GM12878 (cell line): ENCODE results near the gene ATF7. TPM values are rescaled to one million over a fixed set of nuclear protein-coding genes. Genes with fewer than 3 reads are reported as not detected.
A peak's percentile ranks its signal among the peaks of the same experiment; 100 is the strongest.

Experiments
- ATAC-seq: fragments of 200-7000 bp; cut with Tn5 transposase; 3 replicates; pipeline ENCODE4 v1.9.1; 2020; ENCODE audit warnings: mild to moderate bottlenecking, moderate library complexity
- BruUV-seq: library from RNA; stranded (reverse); fragments of 400-500 nt; replicated peaks from 2 replicates; lab custom pipeline; 2021; lab: Mats Ljungman, UMichigan
- CTCF ChIA-PET: fragments of 300-600 bp; sonication (Branson Sonifier 250); formaldehyde crosslinking; extraction: SDS; loops from one replicate; lab custom pipeline; 2021; ENCODE audit warnings: inconsistent platforms; lab: Yijun Ruan, JAX
- POLR2A ChIA-PET: fragments of 350-600 bp; formaldehyde crosslinking; extraction: SDS; loops from one replicate; lab custom pipeline; 2021; ENCODE audit warnings: inconsistent platforms; lab: Charles Lee
- RAD21 ChIA-PET: fragments of 300-600 bp; sonication (Branson Sonifier 250); formaldehyde crosslinking; loops from one replicate; lab custom pipeline; 2023; ENCODE audit warnings: antibody characterized with exemption; ENCODE audit not compliant: unreplicated experiment; lab: Charles Lee
- SMC1A ChIA-PET: fragments of 300-600 bp; sonication (Branson Sonifier 250); formaldehyde crosslinking; loops from one replicate; lab custom pipeline; 2023; ENCODE audit not compliant: unreplicated experiment, uncharacterized antibody; lab: Charles Lee
- DNase-seq: peaks from one replicate; pipeline ENCODE4 v3.0.0-alpha.2; 2011; ENCODE audit warnings: low read depth, low spot score
- FAIRE-seq: peaks from 3 replicates; lab custom pipeline; 2011; peaks lifted over from hg19 to GRCh38; lab: Jason Lieb, UNC
- H2AFZ ChIP-seq: 2 replicates; pipeline ENCODE4 v1.6.0; 2011; ENCODE audit warnings: low read depth, low read length, control low read depth; ENCODE audit not compliant: control insufficient read depth
- H3K27ac ChIP-seq: 2 replicates; pipeline ENCODE4 v1.5.1; 2011; ENCODE audit warnings: control low read depth; ENCODE audit not compliant: control insufficient read depth, insufficient read depth
- H3K27me3 ChIP-seq, 2 experiments: replicated peaks in 1 of 2; 2 replicates each; pipeline versions ENCODE4 v1.6.0 to v1.6.1; 2011; ENCODE audit warnings: low read length in 1 of 2; ENCODE audit not compliant: control insufficient read depth in 2 of 2, insufficient read depth in 2 of 2
- H3K36me3 ChIP-seq, 2 experiments: 2 replicates each; pipeline ENCODE4 v1.5.1; 2011; ENCODE audit warnings: low read length in 1 of 2; ENCODE audit not compliant: control insufficient read depth in 2 of 2, insufficient read depth in 2 of 2
- H3K4me1 ChIP-seq: 2 replicates; pipeline ENCODE4 v1.6.1; 2011; ENCODE audit warnings: mild to moderate bottlenecking, low read length, moderate library complexity, mixed read lengths; ENCODE audit not compliant: control insufficient read depth, insufficient read depth
- H3K4me2 ChIP-seq: 2 replicates; pipeline ENCODE4 v1.6.0; 2011; ENCODE audit warnings: control low read depth; ENCODE audit not compliant: control insufficient read depth, insufficient read depth
- H3K4me3 ChIP-seq: fragments of 200-600 bp; sonication (generic); 2 replicates; pipeline ENCODE4 v1.5.1; 2016
- H3K79me2 ChIP-seq: 2 replicates; pipeline ENCODE4 v1.6.0; 2011; ENCODE audit warnings: low read length; ENCODE audit not compliant: control insufficient read depth, insufficient read depth
- H3K9ac ChIP-seq: 2 replicates; pipeline ENCODE4 v1.8.0; 2011; ENCODE audit warnings: low read length, control low read depth, mixed read lengths; ENCODE audit not compliant: control insufficient read depth, insufficient read depth
- H3K9me3 ChIP-seq: replicated peaks from 3 replicates; pipeline ENCODE4 v1.5.1; 2011; ENCODE audit warnings: mild to moderate bottlenecking, low read length; ENCODE audit not compliant: control insufficient read depth, insufficient read depth
- H4K20me1 ChIP-seq: 2 replicates; pipeline ENCODE4 v1.6.0; 2011; ENCODE audit not compliant: control insufficient read depth, insufficient read depth
- PML ChIP-seq: IDR thresholded peaks from 2 replicates; pipeline ENCODE4 v1.6.1; 2012; ENCODE audit warnings: low read length, inconsistent platforms
- POLR2A ChIP-seq: IDR thresholded peaks from 2 replicates; pipeline ENCODE4 v1.6.1; 2011; ENCODE audit warnings: low read depth, mild to moderate bottlenecking, low read length
- POLR2AphosphoS5 ChIP-seq: IDR thresholded peaks from 2 replicates; pipeline ENCODE4 v1.6.1; 2011; ENCODE audit warnings: mild to moderate bottlenecking, low read length, inconsistent platforms
- POU2F2 ChIP-seq: IDR thresholded peaks from 3 replicates; pipeline ENCODE4 v1.6.1; 2011; ENCODE audit warnings: low read depth, mild to moderate bottlenecking, low read length, borderline replicate concordance
- SMAD5 ChIP-seq: IDR thresholded peaks from 2 replicates; pipeline ENCODE4 v1.6.1; 2016; ENCODE audit warnings: antibody characterized with exemption, low read depth
- TBL1XR1 ChIP-seq: IDR thresholded peaks from 2 replicates; pipeline ENCODE4 v1.6.1; 2012; ENCODE audit warnings: low read depth, low read length, improper control_type of control experiment
- WGBS: methylation state at CpG from one replicate; pipeline ENCODE4 v1.1.6; 2016; ENCODE audit warnings: low lambda C conversion rate; ENCODE audit not compliant: insufficient replicate concordance, insufficient coverage; ENCODE audit errors: missing lambda C conversion rate; 5-methylcytosine and 5-hydroxymethylcytosine counted together
- in situ Hi-C: fragments of 300-500 bp; cut with MboI; formaldehyde crosslinking; loops from 9 replicates; pipeline ENCODE4 v1.14.3; 2018; ENCODE audit warnings: mixed read lengths
- intact Hi-C: fragments of 100-400 bp; cut with micrococcal nuclease; formaldehyde crosslinking; loops from one replicate; pipeline ENCODE4 v1.14.2; 2022; ENCODE audit not compliant: unreplicated experiment
- polyA plus RNA-seq, 11 experiments: library from polyadenylated mRNA; depleted of rRNA in 4 of 11; unstranded in 6 of 11; stranded (reverse) in 5 of 11; fragments of >200 nt; fragmentation: Nextera tagmentation in 4 of 11; fragmentation: Illumina TruSeq in 1 of 11; extraction: Ambion mirVana in 4 of 11; extraction: Trizol in 1 of 11; gene quantifications; 1 replicate in 1 of 11; 2 replicates in 10 of 11; pipeline versions ENCODE4 v1.2.1 to v1.2.3, GENCODE V29; 2011 to 2016; ENCODE audit warnings: inconsistent platforms in 2 of 11, missing spikeins in 2 of 11, low read depth in 1 of 11
- total RNA-seq, 4 experiments: library from RNA; depleted of rRNA in 3 of 4; stranded (reverse); fragments of >200 nt in 3 of 4; fragmentation: Illumina TruSeq in 1 of 4; extraction: Trizol in 1 of 4; gene quantifications; 2 replicates each; pipeline versions ENCODE4 v1.2.1 to v1.2.3, GENCODE V29; 2013 to 2021
- TF ChIP-seq, protein P1 (sequence below): IDR thresholded peaks from 2 replicates; pipeline ENCODE4 v1.6.1; 2012; ENCODE audit warnings: mild to moderate bottlenecking, low read depth, low read length
- TF ChIP-seq, protein P2 (sequence below): IDR thresholded peaks from 2 replicates; pipeline ENCODE4 v1.6.1; 2012; ENCODE audit warnings: low read length, inconsistent platforms

The ATF7 gene
- total and polyA plus RNA-seq, 10 of the 15 experiments (the other 5 are each of a cell fraction or from before 2014, with no cell fraction given) = 9.1 to 30.7 (median 21.8) TPM

DNA sequence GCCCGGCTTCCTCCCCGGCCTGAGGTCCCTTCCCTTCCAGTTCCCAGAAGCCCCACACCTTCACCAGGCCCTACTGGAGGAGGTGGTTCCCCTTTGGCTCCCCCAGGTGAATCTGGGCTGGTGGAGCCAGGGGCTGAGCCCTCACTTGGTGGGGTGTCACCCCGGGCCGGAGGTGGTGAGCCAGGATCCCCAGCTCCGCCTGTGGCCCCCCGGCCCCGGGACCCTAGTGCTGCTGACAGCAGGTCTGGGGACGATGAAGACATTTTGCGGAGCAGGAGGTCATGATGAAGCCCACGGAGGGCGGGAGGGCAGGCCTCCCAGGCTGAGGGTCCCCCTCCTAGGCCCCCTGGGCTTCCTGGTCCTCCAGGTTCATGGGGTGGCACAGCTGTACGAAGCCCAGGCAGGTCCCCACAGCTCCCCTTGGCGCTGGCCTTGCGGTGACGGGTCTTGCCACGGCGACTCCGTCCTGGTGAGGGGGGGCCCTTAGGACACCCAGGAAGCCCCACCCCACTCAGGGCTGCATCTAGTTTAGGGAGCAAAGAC is 143.5 kb downstream of the ATF7 start:
- WGBS = 94% methylated on average over 18 of the region's 18 CpGs
- no peaks in the 10 kb centered on the region for H3K79me2 ChIP-seq
- FAIRE-seq (no peak), ATAC-seq (peak; percentile 7; the same call in 2 of the 3 replicates), DNase-seq (no peak)
- H3K4me3 ChIP-seq = no peak overlapping the region
- ChIA-PET SMC1A (interaction anchor here (1.0 to 2.3 kb wide), 5 partner anchors 10 to 38 kb away, joined by 3 to 6 read pairs (median 3); no protein-coding TSS in a partner anchor), RAD21 (interaction anchor here (1.4 kb wide), 2 partner anchors 11 to 26 kb away, joined by 3 to 4 read pairs; no protein-coding TSS in a partner anchor), POLR2A (interaction anchor here (0.6 to 1.6 kb wide), 6 partner anchors 9 to 470 kb away, joined by 3 to 5 read pairs (median 4); no protein-coding TSS in a partner anchor), CTCF (interaction anchor here (0.7 to 3.5 kb wide), 5 partner anchors 10 to 138 kb away, joined by 3 to 13 read pairs (median 7); partner anchors contain the start of gene MAP3K12)
- H4K20me1 ChIP-seq = no peaks in the 10 kb centered on the region
- H3K9ac ChIP-seq = no peak overlapping the region
- TF ChIP-seq POLR2A (peak; percentile 72), POU2F2 (no peak), POLR2AphosphoS5 (peak; percentile 39; the same call in 1 of the 2 replicates), PML (peak; percentile 38), SMAD5 (0 out of 2 replicates have a peak, but pooled peaks have one; percentile 34), TBL1XR1 (no peak)
- TF ChIP-seq, protein P1, sequence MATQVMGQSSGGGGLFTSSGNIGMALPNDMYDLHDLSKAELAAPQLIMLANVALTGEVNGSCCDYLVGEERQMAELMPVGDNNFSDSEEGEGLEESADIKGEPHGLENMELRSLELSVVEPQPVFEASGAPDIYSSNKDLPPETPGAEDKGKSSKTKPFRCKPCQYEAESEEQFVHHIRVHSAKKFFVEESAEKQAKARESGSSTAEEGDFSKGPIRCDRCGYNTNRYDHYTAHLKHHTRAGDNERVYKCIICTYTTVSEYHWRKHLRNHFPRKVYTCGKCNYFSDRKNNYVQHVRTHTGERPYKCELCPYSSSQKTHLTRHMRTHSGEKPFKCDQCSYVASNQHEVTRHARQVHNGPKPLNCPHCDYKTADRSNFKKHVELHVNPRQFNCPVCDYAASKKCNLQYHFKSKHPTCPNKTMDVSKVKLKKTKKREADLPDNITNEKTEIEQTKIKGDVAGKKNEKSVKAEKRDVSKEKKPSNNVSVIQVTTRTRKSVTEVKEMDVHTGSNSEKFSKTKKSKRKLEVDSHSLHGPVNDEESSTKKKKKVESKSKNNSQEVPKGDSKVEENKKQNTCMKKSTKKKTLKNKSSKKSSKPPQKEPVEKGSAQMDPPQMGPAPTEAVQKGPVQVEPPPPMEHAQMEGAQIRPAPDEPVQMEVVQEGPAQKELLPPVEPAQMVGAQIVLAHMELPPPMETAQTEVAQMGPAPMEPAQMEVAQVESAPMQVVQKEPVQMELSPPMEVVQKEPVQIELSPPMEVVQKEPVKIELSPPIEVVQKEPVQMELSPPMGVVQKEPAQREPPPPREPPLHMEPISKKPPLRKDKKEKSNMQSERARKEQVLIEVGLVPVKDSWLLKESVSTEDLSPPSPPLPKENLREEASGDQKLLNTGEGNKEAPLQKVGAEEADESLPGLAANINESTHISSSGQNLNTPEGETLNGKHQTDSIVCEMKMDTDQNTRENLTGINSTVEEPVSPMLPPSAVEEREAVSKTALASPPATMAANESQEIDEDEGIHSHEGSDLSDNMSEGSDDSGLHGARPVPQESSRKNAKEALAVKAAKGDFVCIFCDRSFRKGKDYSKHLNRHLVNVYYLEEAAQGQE = no peak
- TF ChIP-seq, protein P2, sequence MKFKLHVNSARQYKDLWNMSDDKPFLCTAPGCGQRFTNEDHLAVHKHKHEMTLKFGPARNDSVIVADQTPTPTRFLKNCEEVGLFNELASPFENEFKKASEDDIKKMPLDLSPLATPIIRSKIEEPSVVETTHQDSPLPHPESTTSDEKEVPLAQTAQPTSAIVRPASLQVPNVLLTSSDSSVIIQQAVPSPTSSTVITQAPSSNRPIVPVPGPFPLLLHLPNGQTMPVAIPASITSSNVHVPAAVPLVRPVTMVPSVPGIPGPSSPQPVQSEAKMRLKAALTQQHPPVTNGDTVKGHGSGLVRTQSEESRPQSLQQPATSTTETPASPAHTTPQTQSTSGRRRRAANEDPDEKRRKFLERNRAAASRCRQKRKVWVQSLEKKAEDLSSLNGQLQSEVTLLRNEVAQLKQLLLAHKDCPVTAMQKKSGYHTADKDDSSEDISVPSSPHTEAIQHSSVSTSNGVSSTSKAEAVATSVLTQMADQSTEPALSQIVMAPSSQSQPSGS = 0 out of 2 replicates have a peak, but pooled peaks have one; percentile 7
- no peaks in the 10 kb centered on the region for H3K4me1 ChIP-seq
- no peak overlapping the region for H3K27ac ChIP-seq
- H2AFZ ChIP-seq = no peak overlapping the region
- peaks cover 37 to 52% of the 10 kb centered on the region in 2 experiments for H3K36me3 ChIP-seq
- no peak overlapping the region for H3K4me2 ChIP-seq
- intact Hi-C loops = no loop called here
- H3K27me3 ChIP-seq = no peaks in the 10 kb centered on the region
- in situ Hi-C loops = no loop called here
- no peaks in the 10 kb centered on the region for H3K9me3 ChIP-seq
- BruUV-seq = no TSS peak
